Measurements from ENCODE around the gene CLASP1. TPM values are rescaled to one million over a fixed set of nuclear protein-coding genes. Genes with fewer than 3 reads are reported as not detected.
"Not testable (repeated sequence)": the region's sequence is repeated elsewhere in the genome, so short reads cannot be mapped to it uniquely, and the experiment has no call there.

The CLASP1 gene
- total RNA-seq, 2 experiments from 2014 or later: 64.4 to 75.9 TPM

DNA sequence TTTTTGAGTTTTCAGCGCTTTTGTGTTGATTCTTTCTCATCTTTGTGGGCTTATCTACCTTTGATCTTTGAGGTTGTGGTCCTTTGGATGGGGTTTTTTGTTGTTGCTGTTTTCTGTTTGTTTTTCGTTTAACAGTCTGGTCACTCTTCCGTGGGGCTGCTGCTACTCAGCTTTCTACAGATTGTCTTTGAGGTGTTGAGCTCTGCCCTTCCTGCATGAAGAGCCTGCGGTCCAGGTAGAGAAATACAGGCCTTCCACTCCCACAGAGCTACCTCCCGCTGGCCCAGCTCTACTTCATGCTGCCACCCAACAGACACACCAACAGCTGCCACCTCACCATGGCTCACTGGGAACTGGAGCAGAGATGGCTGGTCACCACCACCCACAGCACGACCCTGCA, 180.3 kb downstream of the CLASP1 start:
- peaks cover 2% of the 10 kb centered on the region for H3K9me3 Mint-ChIP-seq
- peaks cover 20% of the 10 kb centered on the region for H3K4me1 Mint-ChIP-seq
- peaks cover 59% of the 10 kb centered on the region for H3K36me3 Mint-ChIP-seq
- no peaks in the 10 kb centered on the region for H3K27me3 Mint-ChIP-seq
- DNase-seq (no peak), ATAC-seq (ENCODE audit: low read depth) (no peak)
- H3K27ac Mint-ChIP-seq: no peak overlapping the region
- no peak overlapping the region for H3K4me3 Mint-ChIP-seq
- POLR2A ChIA-PET: no interaction called here

DNA sequence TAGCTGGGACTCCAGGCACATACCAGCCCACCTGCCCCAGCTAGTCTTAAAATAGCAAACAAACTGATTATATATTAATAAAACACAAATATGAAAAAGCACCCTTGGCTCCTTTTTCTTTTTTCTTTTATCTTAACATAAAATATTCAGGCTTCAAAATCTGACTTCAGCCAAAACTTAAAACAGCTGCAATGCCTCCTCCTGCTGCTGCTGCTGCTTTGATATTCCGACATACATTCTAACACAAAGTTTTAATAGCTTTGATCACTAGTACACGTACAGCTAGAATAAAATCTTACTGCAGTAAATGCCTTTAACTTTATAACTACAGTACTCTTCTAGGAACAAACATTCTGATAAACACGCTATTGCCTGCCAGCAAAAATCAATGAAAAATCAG, 190.0 kb downstream of the CLASP1 start:
- no peaks in the 10 kb centered on the region for H3K9me3 Mint-ChIP-seq
- no peaks in the 10 kb centered on the region for H3K27me3 Mint-ChIP-seq
- no peak for DNase-seq
- peaks cover 23% of the 10 kb centered on the region for H3K36me3 Mint-ChIP-seq
- POLR2A ChIA-PET: no interaction called here
- H3K4me3 Mint-ChIP-seq: no peak overlapping the region
- H3K4me1 Mint-ChIP-seq: no peaks in the 10 kb centered on the region
- no peak overlapping the region for H3K27ac Mint-ChIP-seq
- no peak for ATAC-seq (ENCODE audit: low read depth)

DNA sequence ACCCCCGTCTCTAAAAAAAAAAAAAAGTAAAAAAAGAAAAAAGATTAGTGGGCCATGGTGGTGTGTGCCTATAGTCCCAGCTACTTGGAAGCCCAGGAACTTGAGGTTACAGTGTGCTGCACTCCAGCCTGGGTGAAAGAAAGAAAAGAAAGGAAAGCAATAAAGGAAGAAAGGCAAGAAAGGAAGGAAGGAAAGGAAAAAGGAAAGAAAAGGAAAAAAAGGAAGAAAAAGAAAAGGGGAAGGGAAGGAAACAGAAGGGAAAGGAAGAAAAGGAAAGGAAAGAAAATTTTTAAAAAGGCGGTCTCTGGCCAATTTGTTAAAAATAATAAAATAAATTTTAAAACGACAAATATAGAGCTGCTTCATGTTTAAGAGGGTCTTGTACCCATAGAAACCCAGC, 192.9 kb downstream of the CLASP1 start:
- Mint-ChIP-seq H3K9me3 (no peaks in the 10 kb centered on the region), H3K27ac (no peak overlapping the region), H3K4me1 (no peaks in the 10 kb centered on the region), H3K36me3 (peaks cover 22% of the 10 kb centered on the region), H3K27me3 (no peaks in the 10 kb centered on the region), H3K4me3 (no peak overlapping the region)
- POLR2A ChIA-PET: no interaction called here
- ATAC-seq (ENCODE audit: low read depth) (no peak), DNase-seq (no peak)

DNA sequence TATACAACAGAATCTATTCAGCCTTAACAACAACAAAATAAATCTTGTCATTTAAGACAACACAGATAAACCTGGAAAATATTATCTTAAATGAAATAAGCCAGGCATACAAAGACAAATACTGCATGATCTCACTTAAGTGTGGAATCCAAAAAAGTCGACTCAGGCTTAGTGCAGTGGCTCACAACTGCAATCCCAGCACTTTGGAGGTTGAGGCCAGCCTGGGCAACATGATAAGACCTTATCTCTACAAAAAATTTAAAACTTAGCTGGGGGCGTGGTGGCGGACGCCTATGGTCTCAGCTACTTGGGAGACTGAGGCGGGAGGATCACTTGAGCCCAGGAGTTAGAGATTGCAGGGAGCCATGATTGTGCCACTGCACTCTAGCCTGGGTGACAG, 193.8 kb downstream of the CLASP1 start:
- DNase-seq: no peak
- no peaks in the 10 kb centered on the region for H3K4me1 Mint-ChIP-seq
- no peak overlapping the region for H3K27ac Mint-ChIP-seq
- H3K27me3 Mint-ChIP-seq: no peaks in the 10 kb centered on the region
- peaks cover 19% of the 10 kb centered on the region for H3K36me3 Mint-ChIP-seq
- no peak for ATAC-seq (ENCODE audit: low read depth)
- H3K9me3 Mint-ChIP-seq: no peaks in the 10 kb centered on the region
- H3K4me3 Mint-ChIP-seq: no peak overlapping the region
- POLR2A ChIA-PET: no interaction called here

DNA sequence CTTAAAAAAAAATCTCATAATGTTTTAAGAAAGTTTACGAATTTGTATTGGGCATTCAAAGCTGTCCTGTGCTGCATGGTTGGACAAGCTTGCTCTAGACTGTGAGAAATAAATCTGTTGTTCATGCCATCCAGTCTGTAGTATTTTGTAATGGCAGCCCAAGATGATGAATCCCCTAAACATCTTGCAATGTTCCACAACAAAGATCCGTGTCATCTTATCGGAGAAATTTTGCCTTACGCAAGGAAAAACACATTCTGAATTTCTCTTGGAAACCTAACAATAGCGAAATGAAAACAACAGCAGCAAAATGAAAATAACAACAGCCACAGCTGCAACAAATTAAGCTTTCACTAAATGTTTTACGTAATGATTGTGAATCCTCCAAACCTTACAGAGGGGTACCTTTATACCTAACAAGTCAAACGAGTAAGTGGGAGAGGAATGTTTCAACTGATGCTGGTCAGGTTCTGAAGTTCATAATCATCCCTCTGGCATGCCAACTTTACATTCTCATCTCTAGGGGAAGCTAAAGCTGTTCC, 194.6 kb downstream of the CLASP1 start:
- H3K27ac Mint-ChIP-seq: no peak overlapping the region

DNA sequence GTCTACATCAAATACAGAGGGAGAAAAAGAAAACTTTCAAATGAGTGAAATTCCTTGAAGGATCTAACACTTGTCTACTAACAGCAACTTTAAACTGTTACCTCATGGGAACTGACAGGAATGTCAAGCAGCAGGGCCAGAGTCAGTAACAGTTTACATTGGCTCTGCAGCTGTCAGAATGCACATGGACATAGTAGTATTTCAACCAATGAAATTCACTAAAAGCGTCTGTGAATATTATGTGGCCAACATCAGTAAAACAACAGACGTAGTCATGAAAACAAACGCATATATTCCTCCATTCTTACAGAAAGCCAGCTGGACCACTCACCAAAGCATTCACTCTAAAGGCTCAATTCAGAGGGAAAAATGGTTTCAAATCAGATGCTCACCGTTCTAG, 197.9 kb downstream of the CLASP1 start:
- H3K27ac Mint-ChIP-seq: no peak overlapping the region
- no peaks in the 10 kb centered on the region for H3K27me3 Mint-ChIP-seq

More for the DNA sequence above, 194.6 kb downstream of the CLASP1 start:
- Mint-ChIP-seq H3K9me3 (no peaks in the 10 kb centered on the region), H3K4me1 (no peaks in the 10 kb centered on the region), H3K4me3 (no peak overlapping the region), H3K27me3 (no peaks in the 10 kb centered on the region), H3K36me3 (peaks cover 14% of the 10 kb centered on the region)
- DNase-seq (no peak), ATAC-seq (ENCODE audit: low read depth) (no peak)
- POLR2A ChIA-PET: no interaction called here

DNA sequence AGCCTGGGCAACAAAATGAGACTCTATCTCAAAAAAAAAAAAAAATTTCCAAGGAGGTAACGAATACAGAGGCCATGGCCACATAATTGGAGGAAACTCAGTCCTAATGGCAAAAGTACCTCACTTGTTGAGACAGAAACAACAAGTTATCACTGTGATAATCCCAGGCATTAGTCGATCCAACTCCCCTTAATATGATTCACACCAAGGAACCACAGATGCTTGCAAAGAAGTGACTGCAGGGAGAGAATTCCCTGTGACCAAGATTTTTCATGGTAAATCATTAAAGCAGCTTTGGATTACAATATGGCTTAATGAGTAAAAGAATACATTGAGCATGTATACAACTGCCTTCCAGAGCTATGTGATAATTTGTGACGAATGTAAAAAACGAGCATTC, 199.0 kb downstream of the CLASP1 start:
- H3K4me3 Mint-ChIP-seq: no peak overlapping the region
- ATAC-seq (ENCODE audit: low read depth) (no peak), DNase-seq (no peak)
- no peaks in the 10 kb centered on the region for H3K27me3 Mint-ChIP-seq
- H3K27ac Mint-ChIP-seq: no peak overlapping the region
- no peaks in the 10 kb centered on the region for H3K9me3 Mint-ChIP-seq
- peaks cover 27% of the 10 kb centered on the region for H3K36me3 Mint-ChIP-seq
- no peaks in the 10 kb centered on the region for H3K4me1 Mint-ChIP-seq
- POLR2A ChIA-PET: interaction anchor here (0.7 kb wide), 1 partner anchor 195 kb away, joined by 3 read pairs; no protein-coding TSS in a partner anchor

More for the DNA sequence above, 197.9 kb downstream of the CLASP1 start:
- Mint-ChIP-seq H3K36me3 (peaks cover 28% of the 10 kb centered on the region), H3K9me3 (no peaks in the 10 kb centered on the region), H3K4me1 (no peaks in the 10 kb centered on the region), H3K4me3 (no peak overlapping the region)
- DNase-seq: no peak
- POLR2A ChIA-PET: no interaction called here
- ATAC-seq (ENCODE audit: low read depth): no peak

DNA sequence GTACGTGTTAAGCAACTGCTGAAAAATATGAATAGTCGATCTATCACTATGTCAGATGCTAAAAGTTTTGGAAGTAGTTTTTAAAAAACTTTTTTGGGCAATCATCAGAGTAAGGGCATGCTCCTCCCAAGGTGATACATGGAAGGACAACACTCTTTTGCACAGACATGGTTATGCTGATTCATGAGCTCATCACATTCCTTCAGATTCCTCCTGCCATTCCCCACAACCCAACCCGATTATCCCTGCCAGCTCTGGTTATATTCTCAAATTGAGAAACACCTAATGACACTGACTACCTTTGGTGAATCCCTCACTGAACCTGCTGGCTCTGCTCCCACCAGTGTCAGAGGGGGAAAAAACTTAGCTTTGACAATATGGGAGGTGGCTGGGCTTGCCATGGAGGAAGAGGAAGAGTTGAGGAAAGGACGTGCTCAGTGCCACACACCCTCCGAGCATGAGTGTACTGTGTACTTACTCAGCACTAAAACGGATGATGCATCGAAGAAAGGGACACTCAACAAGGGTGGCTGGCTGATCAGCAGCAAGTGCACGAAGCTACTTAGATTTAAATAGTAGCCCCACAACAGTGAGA, 202.5 kb downstream of the CLASP1 start:
- POLR2A ChIA-PET: no interaction called here
- Mint-ChIP-seq H3K27me3 (no peaks in the 10 kb centered on the region), H3K27ac (no peak overlapping the region), H3K4me1 (no peaks in the 10 kb centered on the region), H3K4me3 (no peak overlapping the region), H3K9me3 (no peaks in the 10 kb centered on the region), H3K36me3 (peaks cover 37% of the 10 kb centered on the region)
- ATAC-seq (ENCODE audit: low read depth) (no peak), DNase-seq (no peak)

DNA sequence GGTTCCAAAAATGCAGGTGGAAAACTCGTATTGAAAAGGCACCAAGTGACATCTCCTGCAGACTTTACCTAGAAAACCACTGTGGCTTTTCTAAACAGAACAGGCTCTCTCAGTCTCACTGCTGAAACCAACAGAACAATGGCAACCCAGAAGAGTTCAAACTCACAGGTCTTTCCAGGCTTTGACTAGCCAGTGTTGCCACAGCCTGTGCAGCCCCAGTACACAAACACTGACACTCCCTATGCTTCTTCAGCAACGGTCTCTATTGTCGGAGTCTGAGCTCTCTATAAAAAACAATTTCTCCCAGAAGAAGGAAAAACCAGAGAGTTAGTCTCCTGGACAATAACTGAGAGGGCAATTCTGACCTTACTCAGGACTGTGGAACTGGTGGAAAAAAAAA, 206.4 kb downstream of the CLASP1 start:
- H3K9me3 Mint-ChIP-seq: no peaks in the 10 kb centered on the region

DNA sequence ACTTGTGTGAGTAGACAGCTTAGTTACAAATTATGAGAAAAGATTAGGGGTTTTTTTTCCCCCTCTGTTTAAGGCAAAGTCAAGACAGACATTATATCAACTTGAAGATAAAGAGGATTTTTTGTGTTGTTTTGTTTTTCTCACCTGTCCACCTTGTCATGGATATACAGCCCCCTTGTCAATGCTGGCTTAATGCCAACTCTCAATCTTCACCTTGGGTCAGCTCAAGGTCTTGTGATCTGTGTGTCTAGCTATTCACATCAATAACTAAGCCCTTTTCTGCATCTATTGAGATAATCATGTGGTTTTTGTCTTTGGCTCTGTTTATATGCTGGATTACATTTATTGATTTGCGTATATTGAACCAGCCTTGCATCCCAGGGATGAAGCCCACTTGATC, 211.0 kb downstream of the CLASP1 start:
- H3K4me3 Mint-ChIP-seq; DNase-seq; H3K27me3 Mint-ChIP-seq; POLR2A ChIA-PET; H3K27ac Mint-ChIP-seq; H3K4me1 Mint-ChIP-seq; ATAC-seq (ENCODE audit: low read depth); H3K9me3 Mint-ChIP-seq: not testable (repeated sequence)
- peaks cover 30% of the 10 kb centered on the region for H3K36me3 Mint-ChIP-seq

More for the DNA sequence above, 206.4 kb downstream of the CLASP1 start:
- Mint-ChIP-seq H3K36me3 (peaks cover 49% of the 10 kb centered on the region), H3K27ac (no peak overlapping the region), H3K4me3 (no peak overlapping the region), H3K4me1 (no peaks in the 10 kb centered on the region), H3K27me3 (no peaks in the 10 kb centered on the region)
- ATAC-seq (ENCODE audit: low read depth): no peak
- no peak for DNase-seq
- POLR2A ChIA-PET: interaction anchor here (0.7 kb wide), 1 partner anchor 28 kb away, joined by 3 read pairs; no protein-coding TSS in a partner anchor

DNA sequence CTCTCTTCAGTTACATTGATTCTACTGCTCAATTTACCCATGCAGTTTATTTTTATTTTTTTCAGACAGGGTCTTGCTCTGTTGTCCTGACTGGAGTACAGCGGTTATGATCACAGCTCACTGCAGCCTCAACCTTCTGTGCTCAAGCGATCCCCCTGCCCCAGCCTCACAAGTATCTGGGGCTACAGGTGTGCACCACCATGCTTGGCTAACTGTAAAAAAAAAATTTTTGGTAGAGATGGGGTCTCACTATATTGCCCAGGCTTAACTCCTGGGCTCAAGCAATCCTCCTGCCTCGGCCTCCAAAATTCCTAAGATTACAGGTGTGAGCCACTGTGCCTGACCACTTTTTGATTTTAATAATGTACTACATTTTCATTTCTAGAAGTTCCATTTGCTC, 212.3 kb downstream of the CLASP1 start:
- H3K4me3 Mint-ChIP-seq: no peak overlapping the region
- DNase-seq (no peak), ATAC-seq (ENCODE audit: low read depth) (no peak)
- H3K36me3 Mint-ChIP-seq: peaks cover 26% of the 10 kb centered on the region
- no peak overlapping the region for H3K27ac Mint-ChIP-seq
- POLR2A ChIA-PET: no interaction called here
- H3K27me3 Mint-ChIP-seq: no peaks in the 10 kb centered on the region
- no peaks in the 10 kb centered on the region for H3K9me3 Mint-ChIP-seq
- no peaks in the 10 kb centered on the region for H3K4me1 Mint-ChIP-seq

DNA sequence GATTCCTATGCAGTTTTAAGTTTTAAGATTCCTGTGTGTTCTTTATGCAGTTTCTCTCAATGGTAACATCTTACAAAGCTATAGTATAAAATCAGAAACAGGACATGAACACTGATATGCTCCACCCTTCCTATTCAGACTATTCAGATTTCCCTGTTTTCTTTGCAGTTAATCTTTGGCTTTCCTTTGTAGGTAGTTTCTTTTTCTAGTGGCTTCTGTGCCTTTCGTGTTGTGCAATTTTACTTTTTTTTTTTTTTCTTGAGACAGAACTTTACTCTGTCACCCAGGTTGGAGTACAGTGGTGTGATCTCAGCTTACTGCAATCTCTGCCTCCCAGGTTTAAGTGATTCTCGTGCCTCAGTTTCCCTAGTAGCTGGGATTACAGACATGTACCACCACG, 213.5 kb downstream of the CLASP1 start:
- DNase-seq (no peak), ATAC-seq (ENCODE audit: low read depth) (no peak)
- POLR2A ChIA-PET: interaction anchor here (0.7 kb wide), 1 partner anchor 142 kb away, joined by 3 read pairs; no protein-coding TSS in a partner anchor
- Mint-ChIP-seq H3K4me3 (no peak overlapping the region), H3K4me1 (no peaks in the 10 kb centered on the region), H3K27ac (peak overlapping the region; percentile 38), H3K36me3 (peaks cover 20% of the 10 kb centered on the region), H3K9me3 (no peaks in the 10 kb centered on the region), H3K27me3 (no peaks in the 10 kb centered on the region)

DNA sequence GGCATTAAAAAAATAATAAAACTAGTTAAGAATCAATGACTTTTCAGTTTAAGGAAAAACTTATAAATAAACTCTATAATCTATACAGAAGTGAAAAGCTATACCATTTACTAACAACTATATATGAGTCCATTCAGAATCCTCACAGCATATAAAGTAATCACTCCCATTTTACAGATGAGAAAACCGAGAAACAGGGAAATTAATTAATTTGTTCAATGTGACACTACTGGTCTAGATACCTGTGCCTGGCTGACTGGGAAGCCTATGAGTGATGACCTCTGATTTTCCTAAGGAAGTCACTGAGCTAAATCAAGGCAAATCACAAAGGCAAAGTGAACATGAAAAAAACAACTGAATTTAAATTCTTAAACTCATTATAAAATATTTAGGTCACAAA, 218.0 kb downstream of the CLASP1 start:
- Mint-ChIP-seq H3K9me3 (no peaks in the 10 kb centered on the region), H3K36me3 (peaks cover 19% of the 10 kb centered on the region), H3K27ac (no peak overlapping the region), H3K4me3 (no peak overlapping the region), H3K4me1 (no peaks in the 10 kb centered on the region), H3K27me3 (no peaks in the 10 kb centered on the region)
- POLR2A ChIA-PET: no interaction called here
- DNase-seq: no peak
- no peak for ATAC-seq (ENCODE audit: low read depth)

DNA sequence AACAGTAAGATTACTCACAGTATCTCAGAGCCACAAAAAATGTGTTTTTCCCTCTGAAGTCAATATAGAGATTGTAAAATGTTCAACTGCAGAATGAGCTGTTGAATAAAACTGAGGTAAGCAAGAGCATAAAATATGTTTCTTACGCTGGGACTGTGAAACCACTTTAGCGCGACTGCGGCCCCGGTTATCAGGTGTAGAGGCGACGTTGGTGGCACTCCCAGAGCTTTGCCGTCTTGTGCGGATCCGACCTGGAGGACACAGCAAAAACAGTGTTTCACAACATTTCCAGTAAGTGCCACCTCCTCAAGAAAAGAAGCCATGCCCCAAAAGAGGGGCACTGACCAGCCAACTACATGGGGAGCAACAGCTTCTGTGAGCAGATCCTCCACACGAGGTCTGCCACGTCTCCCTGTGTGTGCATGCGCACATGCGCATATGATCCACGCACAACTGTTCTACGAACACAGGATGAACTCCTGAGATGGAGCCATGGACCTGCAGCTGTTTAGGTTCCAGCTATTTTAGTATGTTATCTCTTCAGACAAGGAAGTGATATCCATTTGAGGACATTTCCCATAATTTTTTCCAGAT, 219.2 kb downstream of the CLASP1 start:
- Mint-ChIP-seq H3K4me3 (no peak overlapping the region), H3K36me3 (peaks cover 18% of the 10 kb centered on the region), H3K27me3 (no peaks in the 10 kb centered on the region), H3K27ac (no peak overlapping the region), H3K9me3 (no peaks in the 10 kb centered on the region), H3K4me1 (no peaks in the 10 kb centered on the region)
- POLR2A ChIA-PET: no interaction called here
- ATAC-seq (ENCODE audit: low read depth) (no peak), DNase-seq (no peak)

All from activated naive CD8-positive, alpha-beta T cell treated with anti-CD3 and anti-CD28 coated beads, Interleukin-2, amount 10 ng/mL, durations not matched to agents 7 days and 5 days (primary cell).